ENCODE results near the gene DISC1.
"Not testable (repeated sequence)": the region's sequence is repeated elsewhere in the genome, so short reads cannot be mapped to it uniquely, and the experiment has no call there.

Gene DISC1

GRCh38 chr1:231959225-231959884 is 332.8 kb downstream of the DISC1 start:
- DNase-seq (ENCODE audit: low read depth in 2 of 2): no peak
- no peak overlapping the region for H3K4me3 ChIP-seq (replicated peaks in 1 of 2; ENCODE audit: low read depth in 2 of 2, low read length in 2 of 2)
- no peak for TF ChIP-seq CTCF (IDR thresholded peaks at IDR 0.05; ENCODE audit: low read depth, low read length)

- H3K4me3 ChIP-seq (replicated peaks in 1 of 2; ENCODE audit: low read depth in 2 of 2, low read length in 2 of 2); DNase-seq (ENCODE audit: low read depth in 2 of 2): not testable (repeated sequence)
Observed at GRCh38 chr1:231961801-231962200, 335.2 kb downstream of the DISC1 start.

- TF ChIP-seq CTCF (IDR thresholded peaks at IDR 0.05; ENCODE audit: low read depth, low read length): no peak
- no peak overlapping the region for H3K4me3 ChIP-seq (replicated peaks in 1 of 2; ENCODE audit: low read depth in 2 of 2, low read length in 2 of 2)
- no peak for DNase-seq (ENCODE audit: low read depth in 2 of 2)
Observed at GRCh38 chr1:231962636-231963035, 336.0 kb downstream of the DISC1 start.

- DNase-seq (ENCODE audit: low read depth in 2 of 2): no peak
- no peak overlapping the region for H3K4me3 ChIP-seq (replicated peaks in 1 of 2; ENCODE audit: low read depth in 2 of 2, low read length in 2 of 2)
- TF ChIP-seq CTCF (IDR thresholded peaks at IDR 0.05; ENCODE audit: low read depth, low read length): no peak
Observed at GRCh38 chr1:231964241-231964640, 337.7 kb downstream of the DISC1 start.

- TF ChIP-seq CTCF (IDR thresholded peaks at IDR 0.05; ENCODE audit: low read depth, low read length): no peak
- no peak for DNase-seq (ENCODE audit: low read depth in 2 of 2)
- no peak overlapping the region for H3K4me3 ChIP-seq (replicated peaks in 1 of 2; ENCODE audit: low read depth in 2 of 2, low read length in 2 of 2)
Observed at GRCh38 chr1:231964961-231965360, 338.4 kb downstream of the DISC1 start.

GRCh38 chr1:231965615-231966014 is 339.0 kb downstream of the DISC1 start:
- H3K4me3 ChIP-seq (replicated peaks in 1 of 2; ENCODE audit: low read depth in 2 of 2, low read length in 2 of 2): no peak overlapping the region
- DNase-seq (ENCODE audit: low read depth in 2 of 2): no peak
- no peak for TF ChIP-seq CTCF (IDR thresholded peaks at IDR 0.05; ENCODE audit: low read depth, low read length)

- no peak for TF ChIP-seq CTCF (IDR thresholded peaks at IDR 0.05; ENCODE audit: low read depth, low read length)
- DNase-seq (ENCODE audit: low read depth in 2 of 2): no peak
- no peak overlapping the region for H3K4me3 ChIP-seq (replicated peaks in 1 of 2; ENCODE audit: low read depth in 2 of 2, low read length in 2 of 2)
Observed at GRCh38 chr1:231966983-231967382, 340.4 kb downstream of the DISC1 start.

Measured in cardiac fibroblast (primary cell).